Measurements from ENCODE around the gene GRHPR.

The GRHPR gene

DNA sequence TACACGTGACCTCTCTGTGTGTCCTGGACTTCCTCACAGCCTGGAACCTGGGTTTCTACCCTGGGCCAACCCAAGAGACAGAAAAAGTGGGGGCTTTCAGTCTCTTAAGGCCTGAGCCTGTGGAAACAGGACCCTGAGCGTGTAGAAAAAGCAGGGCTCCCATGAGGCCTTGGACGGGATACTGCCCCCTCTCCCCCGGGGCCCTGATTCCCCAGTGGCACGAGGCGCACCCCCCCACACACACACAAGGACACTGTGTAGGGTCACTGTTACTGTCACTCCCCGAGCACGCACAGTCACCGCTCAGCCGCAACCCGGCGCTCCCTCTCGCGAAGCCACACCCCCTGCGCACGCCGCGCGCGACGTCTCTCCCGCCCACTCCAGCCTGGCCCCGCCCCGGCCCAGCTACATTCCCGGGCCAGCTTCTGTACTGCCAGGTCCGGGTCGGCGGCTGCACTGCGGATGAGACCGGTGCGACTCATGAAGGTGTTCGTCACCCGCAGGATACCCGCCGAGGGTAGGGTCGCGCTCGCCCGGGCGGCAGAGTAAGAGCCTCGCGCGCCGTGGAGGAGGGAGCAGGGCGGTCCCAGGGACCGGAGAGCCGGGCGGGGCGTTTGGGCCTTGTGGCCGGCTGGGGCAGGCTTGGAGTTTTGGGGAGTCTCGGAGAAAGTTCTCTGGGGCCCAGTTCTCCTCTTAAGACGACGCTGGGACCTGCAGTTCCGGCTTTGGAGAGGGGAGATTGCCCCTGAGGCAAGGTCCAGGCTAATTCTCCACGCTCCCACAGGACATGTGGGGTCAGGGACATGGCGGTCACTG is at the start of gene GRHPR:
Gene GRHPR, plus strand, starts transcription at position 408 of the 816 bp plus-strand sequence. Its CDS starts 55 bp downstream, at position 463.
- in situ Hi-C loops (cut with MboI; ENCODE audit: low sequenced_read_pairs, unreplicated experiment): no loop called here
- TF ChIP-seq, protein P1, sequence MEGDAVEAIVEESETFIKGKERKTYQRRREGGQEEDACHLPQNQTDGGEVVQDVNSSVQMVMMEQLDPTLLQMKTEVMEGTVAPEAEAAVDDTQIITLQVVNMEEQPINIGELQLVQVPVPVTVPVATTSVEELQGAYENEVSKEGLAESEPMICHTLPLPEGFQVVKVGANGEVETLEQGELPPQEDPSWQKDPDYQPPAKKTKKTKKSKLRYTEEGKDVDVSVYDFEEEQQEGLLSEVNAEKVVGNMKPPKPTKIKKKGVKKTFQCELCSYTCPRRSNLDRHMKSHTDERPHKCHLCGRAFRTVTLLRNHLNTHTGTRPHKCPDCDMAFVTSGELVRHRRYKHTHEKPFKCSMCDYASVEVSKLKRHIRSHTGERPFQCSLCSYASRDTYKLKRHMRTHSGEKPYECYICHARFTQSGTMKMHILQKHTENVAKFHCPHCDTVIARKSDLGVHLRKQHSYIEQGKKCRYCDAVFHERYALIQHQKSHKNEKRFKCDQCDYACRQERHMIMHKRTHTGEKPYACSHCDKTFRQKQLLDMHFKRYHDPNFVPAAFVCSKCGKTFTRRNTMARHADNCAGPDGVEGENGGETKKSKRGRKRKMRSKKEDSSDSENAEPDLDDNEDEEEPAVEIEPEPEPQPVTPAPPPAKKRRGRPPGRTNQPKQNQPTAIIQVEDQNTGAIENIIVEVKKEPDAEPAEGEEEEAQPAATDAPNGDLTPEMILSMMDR (IDR thresholded peaks at IDR 0.05; ENCODE audit: borderline replicate concordance, control extremely low read depth, extremely low read depth, insufficient read depth, missing control alignments): no peak
- DNase-seq (ENCODE audit: low spot score): peak; percentile 95

GRCh38 chr9:37372839-37373238 is 49.7 kb upstream of the GRHPR start:
- in situ Hi-C loops (cut with MboI; ENCODE audit: low sequenced_read_pairs, unreplicated experiment): no loop called here
- TF ChIP-seq, protein P1 (IDR thresholded peaks at IDR 0.05; ENCODE audit: borderline replicate concordance, control extremely low read depth, extremely low read depth, insufficient read depth, missing control alignments): no peak
- no peak for DNase-seq (ENCODE audit: low spot score)

GRCh38 chr9:37373621-37374020 is 48.9 kb upstream of the GRHPR start:
- TF ChIP-seq, protein P1 (IDR thresholded peaks at IDR 0.05; ENCODE audit: borderline replicate concordance, control extremely low read depth, extremely low read depth, insufficient read depth, missing control alignments): no peak
- in situ Hi-C loops (cut with MboI; ENCODE audit: low sequenced_read_pairs, unreplicated experiment): no loop called here
- DNase-seq (ENCODE audit: low spot score): no peak

- TF ChIP-seq, protein P1 (IDR thresholded peaks at IDR 0.05; ENCODE audit: borderline replicate concordance, control extremely low read depth, extremely low read depth, insufficient read depth, missing control alignments): peak; percentile 49
- in situ Hi-C loops (cut with MboI; ENCODE audit: low sequenced_read_pairs, unreplicated experiment): no loop called here
- peak; percentile 77 for DNase-seq (ENCODE audit: low spot score)
Measured at GRCh38 chr9:37374892-37375291, 47.6 kb upstream of the GRHPR start.

- DNase-seq (ENCODE audit: low spot score): peak; percentile 70
- TF ChIP-seq, protein P1 (IDR thresholded peaks at IDR 0.05; ENCODE audit: borderline replicate concordance, control extremely low read depth, extremely low read depth, insufficient read depth, missing control alignments): no peak
- in situ Hi-C loops (cut with MboI; ENCODE audit: low sequenced_read_pairs, unreplicated experiment): no loop called here
Measured at GRCh38 chr9:37377688-37378612, 44.5 kb upstream of the GRHPR start.

DNA sequence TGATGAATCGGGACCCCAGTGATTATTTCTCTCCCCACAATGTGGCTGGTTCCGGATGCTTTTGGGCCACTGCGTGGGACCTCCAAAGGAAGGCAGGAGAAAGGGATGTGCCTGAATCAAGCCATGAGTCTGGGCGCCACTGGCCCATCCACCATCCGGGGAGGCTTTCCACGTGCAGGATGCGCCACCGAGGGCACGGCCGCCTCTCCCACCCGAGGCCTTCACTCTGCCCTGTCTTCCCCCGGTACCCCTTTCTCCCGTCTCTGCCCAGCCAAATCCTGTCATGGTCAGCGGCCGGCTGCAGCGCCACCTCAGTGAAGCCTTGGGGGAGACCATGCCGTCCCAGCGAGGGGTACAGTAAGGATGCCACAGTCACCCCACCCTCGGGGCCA is 43.9 kb upstream of the GRHPR start:
- TF ChIP-seq, protein P1 (IDR thresholded peaks at IDR 0.05; ENCODE audit: borderline replicate concordance, control extremely low read depth, extremely low read depth, insufficient read depth, missing control alignments): no peak
- in situ Hi-C loops (cut with MboI; ENCODE audit: low sequenced_read_pairs, unreplicated experiment): no loop called here
- DNase-seq (ENCODE audit: low spot score): no peak
